Tibial nerve (tissue), 4 donors: Measurements from ENCODE around the gene NTNG2. TPM values are rescaled to one million over a fixed set of nuclear protein-coding genes. Genes with fewer than 3 reads are reported as not detected.

Source experiments
- DNase-seq, 2 donors: peaks; one replicate each; pipeline ENCODE4 v3.0.0-alpha.2; 2019; ENCODE audit warnings: low spot score in 2 of 2
- H3K27ac ChIP-seq, 4 donors: fragments of 200-600 bp; sonication (generic) in 3 of 4; one replicate each; pipeline ENCODE4 v1.5.1; 2017 to 2019; ENCODE audit warnings: mild to moderate bottlenecking in 1 of 4
- H3K27me3 ChIP-seq, 2 donors: fragments of 200-600 bp; sonication (generic) in 1 of 2; one replicate each; pipeline versions ENCODE4 v1.5.1 to v1.6.0; 2017 to 2019
- H3K36me3 ChIP-seq, 3 donors: fragments of 200-600 bp; sonication (generic); one replicate each; pipeline ENCODE4 v1.5.1; 2018 to 2019
- H3K4me1 ChIP-seq, 4 donors: fragments of 200-600 bp; sonication (generic) in 3 of 4; one replicate each; pipeline ENCODE4 v1.5.1; 2017 to 2019
- H3K4me3 ChIP-seq, 4 donors: fragments of 200-600 bp; sonication (generic) in 3 of 4; one replicate each; pipeline ENCODE4 v1.5.1; 2017 to 2019; ENCODE audit warnings: mild to moderate bottlenecking in 1 of 4, moderate library complexity in 1 of 4
- H3K9me3 ChIP-seq, 4 donors: fragments of 200-600 bp; sonication (generic) in 3 of 4; one replicate each; pipeline ENCODE4 v1.5.1; 2017 to 2019
- EP300 ChIP-seq, 2 donors: sonication (generic); formaldehyde crosslinking; IDR thresholded peaks; one replicate each; pipeline ENCODE4 v1.6.1; 2017; ENCODE audit warnings: antibody characterized with exemption in 2 of 2, mild to moderate bottlenecking in 1 of 2
- POLR2A ChIP-seq, 2 donors: fragments of 450-650 bp; IDR thresholded peaks; one replicate each; pipeline ENCODE4 v1.6.1; 2017; ENCODE audit warnings: antibody characterized with exemption in 2 of 2, mild to moderate bottlenecking in 2 of 2, moderate library complexity in 2 of 2
- WGBS, 2 donors: methylation state at CpG; one replicate each; pipeline ENCODE4 v1.1.5; 2018; 5-methylcytosine and 5-hydroxymethylcytosine counted together
- total RNA-seq, 4 donors: library from RNA; depleted of rRNA; stranded (reverse); fragments of >200 nt; gene quantifications; one replicate each; pipeline ENCODE4 v1.1.0, GENCODE V29; 2016
- TF ChIP-seq, protein P1 (sequence below), 5 experiments: fragments of 200-600 bp in 3 of 5; fragments of 450-650 bp in 2 of 5; sonication (generic) in 3 of 5; IDR thresholded peaks; one replicate each; pipeline ENCODE4 v1.5.1; 2016 to 2019; ENCODE audit warnings: antibody characterized with exemption in 5 of 5, mild to moderate bottlenecking in 3 of 5, moderate library complexity in 2 of 5

Gene NTNG2
- total RNA-seq, 4 donors from 2014 or later = 0.63 to 21.4 (median 1.0) TPM

DNA sequence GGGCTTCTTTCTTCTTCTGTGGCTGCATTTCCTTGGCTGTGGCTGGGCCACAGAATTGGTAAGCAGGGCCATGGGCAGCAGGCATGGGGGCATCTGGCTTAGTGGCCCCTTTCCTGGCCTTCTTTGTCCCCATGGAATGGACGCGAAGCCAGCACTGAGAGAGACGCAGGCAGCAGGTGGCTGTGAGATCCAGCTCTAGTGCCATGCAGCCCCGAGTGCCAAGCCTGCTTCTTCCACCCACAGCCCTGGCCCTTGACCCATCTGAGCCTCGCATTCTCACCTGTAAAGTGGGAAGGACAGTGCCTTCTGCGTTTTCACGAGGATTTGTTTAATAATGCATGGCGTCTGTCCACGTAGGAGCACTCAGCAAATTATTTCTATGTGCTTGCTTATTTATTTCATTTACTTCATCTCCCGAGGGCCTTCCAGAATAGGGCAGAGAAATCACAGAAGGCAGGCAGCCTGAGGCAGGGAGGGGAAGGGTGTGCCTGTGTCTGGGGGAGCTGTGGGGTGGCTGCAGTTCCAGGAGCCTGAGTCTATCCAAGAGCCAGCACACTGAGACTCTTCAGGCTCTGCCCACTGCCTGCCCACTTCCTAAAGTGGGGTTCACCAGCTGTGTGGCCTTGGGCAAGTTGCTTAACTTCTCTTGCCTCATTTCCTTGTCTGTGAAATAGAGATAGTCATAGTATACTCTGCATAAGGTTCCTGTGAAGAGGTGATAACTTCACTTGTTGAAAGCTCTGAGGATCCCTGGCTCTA lies 55.2 kb downstream of the NTNG2 start:
- Histone ChIP-seq H3K27ac (no peak overlapping the region), H3K27me3 (peaks cover 0 to 16% of the 10 kb centered on the region in 2 donors), H3K9me3 (no peaks in the 10 kb centered on the region), H3K36me3 (no peaks in the 10 kb centered on the region), H3K4me1 (peaks cover 0 to 7% (median 0%) of the 10 kb centered on the region in 4 donors), H3K4me3 (no peak overlapping the region)
- 78% methylated on average over 10 of the region's 10 CpGs for WGBS, 2 donors
- DNase-seq = no peak
- no peak for TF ChIP-seq POLR2A (IDR thresholded peaks at IDR 0.05)
- TF ChIP-seq, protein P1, sequence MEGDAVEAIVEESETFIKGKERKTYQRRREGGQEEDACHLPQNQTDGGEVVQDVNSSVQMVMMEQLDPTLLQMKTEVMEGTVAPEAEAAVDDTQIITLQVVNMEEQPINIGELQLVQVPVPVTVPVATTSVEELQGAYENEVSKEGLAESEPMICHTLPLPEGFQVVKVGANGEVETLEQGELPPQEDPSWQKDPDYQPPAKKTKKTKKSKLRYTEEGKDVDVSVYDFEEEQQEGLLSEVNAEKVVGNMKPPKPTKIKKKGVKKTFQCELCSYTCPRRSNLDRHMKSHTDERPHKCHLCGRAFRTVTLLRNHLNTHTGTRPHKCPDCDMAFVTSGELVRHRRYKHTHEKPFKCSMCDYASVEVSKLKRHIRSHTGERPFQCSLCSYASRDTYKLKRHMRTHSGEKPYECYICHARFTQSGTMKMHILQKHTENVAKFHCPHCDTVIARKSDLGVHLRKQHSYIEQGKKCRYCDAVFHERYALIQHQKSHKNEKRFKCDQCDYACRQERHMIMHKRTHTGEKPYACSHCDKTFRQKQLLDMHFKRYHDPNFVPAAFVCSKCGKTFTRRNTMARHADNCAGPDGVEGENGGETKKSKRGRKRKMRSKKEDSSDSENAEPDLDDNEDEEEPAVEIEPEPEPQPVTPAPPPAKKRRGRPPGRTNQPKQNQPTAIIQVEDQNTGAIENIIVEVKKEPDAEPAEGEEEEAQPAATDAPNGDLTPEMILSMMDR (IDR thresholded peaks at IDR 0.05) = no peak
- TF ChIP-seq EP300 (IDR thresholded peaks at IDR 0.05) = no peak

DNA sequence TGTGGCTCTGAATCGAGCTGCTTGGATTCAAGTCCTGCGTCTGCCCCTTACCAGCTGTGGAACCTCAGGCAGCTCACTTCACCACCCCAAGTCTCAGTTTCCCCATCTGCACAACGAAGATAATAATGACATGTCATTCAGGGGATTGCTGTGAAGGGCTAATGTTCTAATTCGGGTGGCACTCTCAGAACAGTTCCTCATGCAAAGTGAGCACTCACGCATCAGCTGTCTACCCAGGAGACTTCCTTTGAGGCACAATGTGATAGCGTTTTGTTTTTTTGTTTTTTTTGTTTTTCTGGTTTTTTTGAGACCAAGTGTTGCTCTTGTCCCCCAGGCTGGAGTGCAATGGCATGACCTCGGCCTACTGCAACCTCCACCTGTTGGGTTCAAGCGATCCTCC lies 56.4 kb downstream of the NTNG2 start:
- TF ChIP-seq POLR2A (IDR thresholded peaks at IDR 0.05) = no peak
- TF ChIP-seq EP300 (IDR thresholded peaks at IDR 0.05) = no peak
- TF ChIP-seq, protein P1 (IDR thresholded peaks at IDR 0.05) = no peak
- Histone ChIP-seq H3K9me3 (no peaks in the 10 kb centered on the region), H3K36me3 (no peaks in the 10 kb centered on the region), H3K27me3 (peaks cover 0 to 22% of the 10 kb centered on the region in 2 donors), H3K4me1 (peaks cover 0 to 7% (median 0%) of the 10 kb centered on the region in 4 donors), H3K4me3 (no peak overlapping the region), H3K27ac (no peak overlapping the region)
- WGBS, 2 donors = 78 to 83% methylated on average over 8 of the region's 8 CpGs
- no peak for DNase-seq

DNA sequence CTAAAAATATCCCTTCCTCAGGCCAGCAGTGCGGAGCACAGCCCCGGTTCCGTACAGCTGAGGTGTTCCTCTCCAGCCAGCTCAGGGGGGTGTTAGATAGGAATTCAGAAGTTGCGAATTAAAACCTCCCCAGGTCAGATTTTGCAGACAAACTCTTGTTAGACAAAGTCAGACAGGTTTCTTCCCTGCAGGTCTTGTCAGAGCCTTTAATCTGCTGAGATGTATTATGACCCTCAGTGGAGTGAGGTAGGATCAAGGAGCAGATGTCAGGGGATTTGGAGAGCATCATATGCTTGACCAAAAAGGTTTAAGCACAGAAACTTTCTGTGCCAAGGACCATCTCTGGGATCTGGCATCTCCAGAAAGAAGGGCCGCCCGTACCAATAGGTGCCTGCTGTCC lies 60.1 kb downstream of the NTNG2 start:
- peaks cover 0 to 23% of the 10 kb centered on the region in 2 donors for H3K27me3 ChIP-seq
- TF ChIP-seq, protein P1 (IDR thresholded peaks at IDR 0.05) = no peak
- TF ChIP-seq POLR2A (IDR thresholded peaks at IDR 0.05) = no peak
- no peak for TF ChIP-seq EP300 (IDR thresholded peaks at IDR 0.05)
- no peaks in the 10 kb centered on the region for H3K36me3 ChIP-seq
- no peak overlapping the region for H3K4me3 ChIP-seq
- no peaks in the 10 kb centered on the region for H3K4me1 ChIP-seq
- H3K27ac ChIP-seq = no peak overlapping the region
- WGBS, 2 donors = 92% methylated on average over 6 of the region's 6 CpGs
- no peak for DNase-seq
- H3K9me3 ChIP-seq = no peaks in the 10 kb centered on the region

DNA sequence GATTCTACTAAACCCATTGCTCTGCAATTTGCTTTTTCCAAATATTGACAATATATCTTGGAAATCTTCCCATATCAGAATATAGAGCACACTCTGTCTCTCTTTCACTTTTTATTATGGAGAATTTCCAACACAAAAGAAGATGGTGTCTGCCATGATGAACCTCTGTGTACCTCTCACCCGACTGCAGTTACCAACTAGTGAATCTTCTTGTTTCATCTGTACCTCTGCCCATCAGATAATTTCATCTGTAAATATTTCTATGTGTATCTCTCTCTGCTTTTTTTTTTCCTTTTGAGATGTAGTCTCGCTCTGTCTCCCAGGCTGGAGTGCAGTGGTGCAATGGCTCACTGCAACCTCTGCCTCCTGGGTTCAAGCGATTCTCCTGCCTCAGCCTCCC lies 62.8 kb downstream of the NTNG2 start:
- no peaks in the 10 kb centered on the region for H3K4me1 ChIP-seq
- H3K27ac ChIP-seq = no peak overlapping the region
- WGBS, 2 donors = 83 to 84% methylated on average over 3 of the region's 3 CpGs
- no peak overlapping the region for H3K4me3 ChIP-seq
- peaks cover 0 to 27% of the 10 kb centered on the region in 2 donors for H3K27me3 ChIP-seq
- no peak for DNase-seq
- no peaks in the 10 kb centered on the region for H3K9me3 ChIP-seq
- TF ChIP-seq, protein P1 (IDR thresholded peaks at IDR 0.05) = no peak
- TF ChIP-seq EP300 (IDR thresholded peaks at IDR 0.05) = no peak
- no peak for TF ChIP-seq POLR2A (IDR thresholded peaks at IDR 0.05)
- H3K36me3 ChIP-seq = no peaks in the 10 kb centered on the region

DNA sequence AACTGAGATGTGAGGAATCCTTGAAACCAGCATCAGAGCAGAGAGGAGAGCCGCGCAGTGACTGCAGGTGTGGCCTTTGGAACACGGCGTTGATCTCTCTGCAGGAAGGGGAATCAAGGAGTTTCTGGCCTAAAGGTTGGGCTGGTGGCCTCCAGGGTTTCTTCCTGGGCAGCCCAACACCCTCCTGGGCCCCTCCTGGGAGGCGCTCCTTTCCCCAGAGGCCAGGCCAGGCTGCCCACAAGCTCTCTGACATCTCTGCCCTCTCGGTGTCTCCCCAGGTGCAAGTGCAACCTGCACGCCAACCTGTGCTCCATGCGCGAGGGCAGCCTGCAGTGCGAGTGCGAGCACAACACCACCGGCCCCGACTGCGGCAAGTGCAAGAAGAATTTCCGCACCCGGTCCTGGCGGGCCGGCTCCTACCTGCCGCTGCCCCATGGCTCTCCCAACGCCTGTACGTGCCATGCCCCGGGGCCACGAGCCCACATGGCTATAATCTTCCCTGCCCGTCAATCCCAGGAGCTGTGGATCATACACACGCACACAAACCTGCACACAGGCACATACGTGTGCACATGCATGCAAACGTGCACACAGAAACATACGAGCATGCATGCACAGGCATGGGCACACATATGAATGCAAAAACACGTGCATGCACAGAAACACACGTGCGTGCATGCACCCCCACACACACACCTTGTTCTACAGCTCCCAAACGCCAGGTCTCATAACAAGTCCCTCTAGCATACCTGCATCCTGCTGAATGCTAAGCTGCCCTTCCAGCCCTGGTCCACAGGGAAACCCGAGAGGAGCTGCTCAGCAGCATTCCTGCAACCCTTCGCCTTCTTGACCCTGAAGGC lies 64.9 kb downstream of the NTNG2 start:
- Histone ChIP-seq H3K9me3 (no peaks in the 10 kb centered on the region), H3K4me1 (no peaks in the 10 kb centered on the region), H3K36me3 (no peaks in the 10 kb centered on the region), H3K27me3 (peaks cover 0 to 48% of the 10 kb centered on the region in 2 donors), H3K27ac (no peak overlapping the region), H3K4me3 (no peak overlapping the region)
- DNase-seq = no peak
- WGBS, 2 donors = 84 to 88% methylated on average over 34 of the region's 34 CpGs
- TF ChIP-seq EP300 (IDR thresholded peaks at IDR 0.05) = no peak
- TF ChIP-seq, protein P1 (IDR thresholded peaks at IDR 0.05) = no peak
- TF ChIP-seq POLR2A (IDR thresholded peaks at IDR 0.05) = no peak
